Activated CD4-positive, alpha-beta T cell treated with anti-CD3 and anti-CD28 coated beads, Interleukin-2, amount 10 ng/mL, durations not matched to agents 7 days and 5 days (primary cell): Measurements from ENCODE around the gene CYP4F3. TPM values are rescaled to one million over a fixed set of nuclear protein-coding genes. Genes with fewer than 3 reads are reported as not detected.
"Not testable (repeated sequence)": the region's sequence is repeated elsewhere in the genome, so short reads cannot be mapped to it uniquely, and the experiment has no call there.

Experiments used
- CTCF ChIA-PET: fragments of 350-600 bp; sonication (Branson Sonifier 250); formaldehyde crosslinking; loops from one replicate; lab custom pipeline; 2021; ENCODE audit warnings: antibody characterized with exemption; lab: Charles Lee
- POLR2A ChIA-PET: fragments of 350-600 bp; sonication (Branson Sonifier 250); formaldehyde crosslinking; loops from one replicate; lab custom pipeline; 2021; ENCODE audit warnings: antibody characterized with exemption; lab: Charles Lee
- DNase-seq: peaks from one replicate; pipeline ENCODE4 v3.0.0-alpha.2; 2020
- H3K27ac Mint-ChIP-seq: one replicate; pipeline ENCODE4 v1.8.0; 2021; ENCODE audit warnings: mild to moderate bottlenecking, moderate library complexity, mixed read lengths
- H3K27me3 Mint-ChIP-seq: one replicate; pipeline ENCODE4 v1.8.0; 2021; ENCODE audit warnings: mixed read lengths
- H3K36me3 Mint-ChIP-seq: one replicate; pipeline ENCODE4 v1.8.0; 2021; ENCODE audit warnings: low read depth, mixed read lengths
- H3K4me1 Mint-ChIP-seq: one replicate; pipeline ENCODE4 v1.8.0; 2021; ENCODE audit warnings: mixed read lengths
- H3K4me3 Mint-ChIP-seq: one replicate; pipeline ENCODE4 v1.8.0; 2021; ENCODE audit warnings: mild to moderate bottlenecking, moderate library complexity, mixed read lengths
- H3K9me3 Mint-ChIP-seq: one replicate; pipeline ENCODE4 v1.8.0; 2021; ENCODE audit warnings: mixed read lengths
- total RNA-seq, 2 experiments: library from RNA; stranded (reverse); gene quantifications; one replicate each; pipeline ENCODE4 v1.2.3, GENCODE V29; 2021

The CYP4F3 gene
- total RNA-seq, 2 experiments from 2014 or later: 0.15 to 0.23 TPM

DNA sequence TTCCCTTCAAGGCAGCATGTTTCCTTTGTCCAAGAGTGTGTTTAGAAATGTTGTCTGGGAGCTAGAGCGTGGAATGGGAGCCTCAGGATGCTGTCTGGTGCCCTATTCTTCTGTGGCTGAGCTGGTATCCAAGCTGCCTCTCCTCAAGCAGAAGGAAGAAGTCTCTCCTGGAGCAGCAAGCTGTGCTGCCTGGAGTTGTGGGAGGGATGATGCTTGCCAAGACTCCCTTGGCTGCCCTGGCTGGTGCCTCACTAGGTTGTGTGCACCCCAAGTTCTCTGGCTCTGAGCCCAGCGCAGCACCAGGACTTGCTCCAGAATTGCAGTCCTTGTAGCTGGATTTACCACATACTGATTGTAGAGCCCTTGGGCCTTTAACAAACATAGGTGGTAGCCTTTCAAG lies 4.7 kb upstream of the CYP4F3 start:
- Mint-ChIP-seq H3K4me3 (no peak overlapping the region), H3K4me1 (peaks cover 3% of the 10 kb centered on the region), H3K9me3 (no peaks in the 10 kb centered on the region), H3K27ac (no peak overlapping the region), H3K36me3 (no peaks in the 10 kb centered on the region), H3K27me3 (peaks cover 13% of the 10 kb centered on the region)
- ChIA-PET POLR2A (no interaction called here), CTCF (interaction anchor here (0.6 to 1.1 kb wide), 2 partner anchors 28 to 510 kb away, joined by 3 read pairs; no protein-coding TSS in a partner anchor)
- no peak for DNase-seq

DNA sequence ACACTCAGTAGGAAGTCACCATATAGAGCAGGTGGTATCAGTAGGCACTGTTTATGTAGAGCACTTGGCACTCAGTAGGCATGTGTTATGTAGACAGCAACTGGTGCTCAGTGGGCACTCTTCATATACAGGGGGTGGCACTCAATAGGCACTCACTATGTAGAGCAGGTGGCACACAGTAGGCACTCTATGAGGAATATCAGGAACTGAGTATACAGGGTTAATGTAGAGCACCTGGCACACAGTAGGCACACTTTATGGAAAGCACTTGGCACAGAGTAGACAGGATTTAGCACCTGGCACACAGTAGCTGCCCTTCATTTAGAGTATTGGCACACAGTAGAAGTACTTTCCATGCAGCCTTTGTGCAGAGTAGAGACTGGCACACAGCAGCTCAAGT lies 1.1 kb upstream of the CYP4F3 start:
- no peak overlapping the region for H3K4me3 Mint-ChIP-seq
- DNase-seq: no peak
- CTCF ChIA-PET: no interaction called here
- H3K4me1 Mint-ChIP-seq: peaks cover 3% of the 10 kb centered on the region
- peaks cover 5% of the 10 kb centered on the region for H3K27me3 Mint-ChIP-seq
- POLR2A ChIA-PET: no interaction called here
- H3K27ac Mint-ChIP-seq: no peak overlapping the region
- H3K36me3 Mint-ChIP-seq: no peaks in the 10 kb centered on the region
- no peaks in the 10 kb centered on the region for H3K9me3 Mint-ChIP-seq

DNA sequence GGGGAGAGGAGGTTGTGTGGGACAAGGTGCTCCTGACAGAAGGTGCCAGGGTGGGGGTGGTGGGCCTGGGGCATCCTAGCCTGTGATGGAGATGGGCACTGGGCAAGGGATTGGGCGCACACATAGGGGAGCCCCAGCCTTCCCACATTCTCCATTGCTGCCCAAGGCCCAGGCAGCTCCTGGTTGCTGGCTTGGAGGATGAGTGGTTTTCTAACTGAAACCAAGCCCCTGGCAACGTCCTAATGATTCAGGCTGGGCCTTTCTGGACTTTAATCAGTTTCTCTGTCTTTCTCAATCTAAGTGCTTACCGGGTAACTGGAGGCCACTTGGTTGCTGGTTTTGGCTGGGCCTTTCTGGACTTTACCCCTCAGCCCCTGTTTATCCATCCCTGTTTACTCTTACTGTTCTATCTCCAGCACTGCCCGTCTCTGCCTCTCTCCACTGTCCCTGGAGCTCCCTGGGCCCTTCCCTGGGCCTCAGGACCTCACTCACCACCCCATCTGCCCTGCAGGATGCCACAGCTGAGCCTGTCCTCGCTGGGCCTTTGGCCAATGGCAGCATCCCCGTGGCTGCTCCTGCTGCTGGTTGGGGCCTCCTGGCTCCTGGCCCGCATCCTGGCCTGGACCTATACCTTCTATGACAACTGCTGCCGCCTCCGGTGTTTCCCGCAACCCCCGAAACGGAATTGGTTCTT lies 354 bp downstream of the CYP4F3 start:
- Mint-ChIP-seq H3K4me1 (peaks cover 3% of the 10 kb centered on the region), H3K9me3 (no peaks in the 10 kb centered on the region), H3K27ac (no peak overlapping the region), H3K36me3 (no peaks in the 10 kb centered on the region), H3K4me3 (no peak overlapping the region), H3K27me3 (no peaks in the 10 kb centered on the region)
- DNase-seq: no peak
- POLR2A ChIA-PET: no interaction called here
- CTCF ChIA-PET: no interaction called here

- DNase-seq: no peak
- Mint-ChIP-seq H3K36me3 (no peaks in the 10 kb centered on the region), H3K4me1 (peaks cover 3% of the 10 kb centered on the region), H3K9me3 (no peaks in the 10 kb centered on the region), H3K4me3 (no peak overlapping the region), H3K27me3 (no peaks in the 10 kb centered on the region), H3K27ac (no peak overlapping the region)
- CTCF ChIA-PET: no interaction called here
- POLR2A ChIA-PET: no interaction called here
These were observed 1.3 kb downstream of the CYP4F3 start for GRCh38 chr19:15641901-15642491.

- no peaks in the 10 kb centered on the region for H3K36me3 Mint-ChIP-seq
- H3K27me3 Mint-ChIP-seq: no peaks in the 10 kb centered on the region
- no peak overlapping the region for H3K4me3 Mint-ChIP-seq
- H3K27ac Mint-ChIP-seq: no peak overlapping the region
- peaks cover 3% of the 10 kb centered on the region for H3K4me1 Mint-ChIP-seq
- ChIA-PET CTCF (no interaction called here), POLR2A (no interaction called here)
- H3K9me3 Mint-ChIP-seq: no peaks in the 10 kb centered on the region
- DNase-seq: no peak
These were observed 2.1 kb downstream of the CYP4F3 start for GRCh38 chr19:15642807-15643206.

- CTCF ChIA-PET: no interaction called here
- peaks cover 3% of the 10 kb centered on the region for H3K4me1 Mint-ChIP-seq
- no peak overlapping the region for H3K27ac Mint-ChIP-seq
- no peaks in the 10 kb centered on the region for H3K27me3 Mint-ChIP-seq
- H3K9me3 Mint-ChIP-seq: no peaks in the 10 kb centered on the region
- POLR2A ChIA-PET: no interaction called here
- DNase-seq: no peak
- no peak overlapping the region for H3K4me3 Mint-ChIP-seq
- no peaks in the 10 kb centered on the region for H3K36me3 Mint-ChIP-seq
These were observed 2.7 kb downstream of the CYP4F3 start for GRCh38 chr19:15643387-15643786.

GRCh38 chr19:15644066-15644741 lies 3.5 kb downstream of the CYP4F3 start:
- no peaks in the 10 kb centered on the region for H3K9me3 Mint-ChIP-seq
- no peak overlapping the region for H3K27ac Mint-ChIP-seq
- peaks cover 3% of the 10 kb centered on the region for H3K4me1 Mint-ChIP-seq
- ChIA-PET CTCF (no interaction called here), POLR2A (no interaction called here)
- H3K36me3 Mint-ChIP-seq: no peaks in the 10 kb centered on the region
- no peak for DNase-seq
- H3K27me3 Mint-ChIP-seq: no peaks in the 10 kb centered on the region
- H3K4me3 Mint-ChIP-seq: no peak overlapping the region

DNA sequence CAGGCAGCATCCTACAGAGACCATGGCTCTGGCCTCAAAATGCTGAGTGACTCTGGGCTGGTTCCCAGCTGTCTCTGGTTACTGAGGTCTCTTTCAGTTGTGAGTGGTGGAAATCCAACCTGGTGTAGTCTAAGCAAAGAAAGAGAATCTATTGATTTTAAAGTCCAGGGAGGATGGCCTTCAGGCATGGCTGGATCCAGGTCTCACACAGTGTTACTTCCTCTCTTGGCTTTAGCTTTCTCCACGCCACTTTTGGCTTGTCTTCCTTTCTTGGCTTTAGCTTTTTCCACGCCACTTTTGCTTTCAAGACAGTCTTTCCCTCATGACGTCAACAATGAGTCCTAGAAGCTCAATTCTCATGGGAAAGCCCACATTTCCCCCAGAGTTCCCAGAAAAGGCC lies 4.1 kb downstream of the CYP4F3 start:
- Mint-ChIP-seq H3K27me3 (no peaks in the 10 kb centered on the region), H3K4me3 (no peak overlapping the region), H3K36me3 (no peaks in the 10 kb centered on the region), H3K4me1 (peaks cover 3% of the 10 kb centered on the region), H3K27ac (no peak overlapping the region), H3K9me3 (no peaks in the 10 kb centered on the region)
- DNase-seq: no peak
- CTCF ChIA-PET: no interaction called here
- POLR2A ChIA-PET: no interaction called here

DNA sequence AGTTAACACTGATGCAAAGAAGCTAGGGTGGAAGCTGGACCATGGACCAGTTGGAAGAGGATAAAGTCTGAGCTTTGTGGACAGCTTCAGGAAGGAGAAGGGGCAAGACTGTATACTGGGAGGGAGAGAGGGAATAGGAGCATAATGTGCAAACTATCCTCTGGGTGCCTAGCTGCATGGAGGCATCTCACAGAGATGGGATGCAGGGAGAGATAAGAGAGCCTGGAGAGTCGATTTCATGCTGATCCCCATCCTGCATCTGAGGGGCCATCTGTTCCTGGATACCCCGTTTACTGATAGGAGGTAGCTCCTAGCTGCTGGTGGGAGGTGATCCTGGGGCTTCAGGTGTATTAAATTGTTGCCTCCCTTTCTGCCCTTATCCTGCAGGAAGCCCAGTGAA lies 8.8 kb downstream of the CYP4F3 start:
- CTCF ChIA-PET: no interaction called here
- POLR2A ChIA-PET: no interaction called here
- no peak for DNase-seq
- Mint-ChIP-seq H3K4me3 (no peak overlapping the region), H3K27ac (no peak overlapping the region), H3K36me3 (no peaks in the 10 kb centered on the region), H3K9me3 (no peaks in the 10 kb centered on the region), H3K27me3 (peaks cover 13% of the 10 kb centered on the region), H3K4me1 (no peaks in the 10 kb centered on the region)

- DNase-seq, H3K36me3 Mint-ChIP-seq, CTCF ChIA-PET: not testable (repeated sequence)
These were observed 9.4 kb downstream of the CYP4F3 start for GRCh38 chr19:15650123-15650522.

DNA sequence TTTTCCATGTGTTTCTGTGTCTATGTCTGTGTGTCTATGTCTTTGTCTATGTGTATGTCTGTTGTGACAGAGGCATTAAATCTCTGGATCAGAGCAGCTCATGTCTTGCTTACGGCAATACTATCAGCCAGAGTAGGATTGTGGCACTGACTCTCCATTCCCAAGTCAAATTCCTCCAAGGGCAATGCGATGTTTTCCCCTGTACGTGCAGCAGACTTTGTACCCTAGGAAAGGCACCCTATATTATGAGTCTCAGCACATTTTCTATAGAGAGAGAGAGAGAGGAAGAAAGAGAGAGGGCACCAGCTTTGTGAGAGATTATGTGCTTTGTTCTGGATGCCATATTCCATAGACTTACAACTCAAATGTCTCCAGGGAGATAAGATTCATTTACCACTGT lies 11.1 kb downstream of the CYP4F3 start:
- ChIA-PET CTCF (no interaction called here), POLR2A (no interaction called here)
- Mint-ChIP-seq H3K36me3 (no peaks in the 10 kb centered on the region), H3K4me3 (no peak overlapping the region), H3K27ac (no peak overlapping the region), H3K27me3 (peaks cover 24% of the 10 kb centered on the region), H3K9me3 (no peaks in the 10 kb centered on the region), H3K4me1 (no peaks in the 10 kb centered on the region)
- no peak for DNase-seq

More at GRCh38 chr19:15650123-15650522, 9.4 kb downstream of the CYP4F3 start:
- H3K27me3 Mint-ChIP-seq: peaks cover 18% of the 10 kb centered on the region
- H3K4me1 Mint-ChIP-seq, H3K4me3 Mint-ChIP-seq, H3K9me3 Mint-ChIP-seq, POLR2A ChIA-PET, H3K27ac Mint-ChIP-seq: not testable (repeated sequence)

DNA sequence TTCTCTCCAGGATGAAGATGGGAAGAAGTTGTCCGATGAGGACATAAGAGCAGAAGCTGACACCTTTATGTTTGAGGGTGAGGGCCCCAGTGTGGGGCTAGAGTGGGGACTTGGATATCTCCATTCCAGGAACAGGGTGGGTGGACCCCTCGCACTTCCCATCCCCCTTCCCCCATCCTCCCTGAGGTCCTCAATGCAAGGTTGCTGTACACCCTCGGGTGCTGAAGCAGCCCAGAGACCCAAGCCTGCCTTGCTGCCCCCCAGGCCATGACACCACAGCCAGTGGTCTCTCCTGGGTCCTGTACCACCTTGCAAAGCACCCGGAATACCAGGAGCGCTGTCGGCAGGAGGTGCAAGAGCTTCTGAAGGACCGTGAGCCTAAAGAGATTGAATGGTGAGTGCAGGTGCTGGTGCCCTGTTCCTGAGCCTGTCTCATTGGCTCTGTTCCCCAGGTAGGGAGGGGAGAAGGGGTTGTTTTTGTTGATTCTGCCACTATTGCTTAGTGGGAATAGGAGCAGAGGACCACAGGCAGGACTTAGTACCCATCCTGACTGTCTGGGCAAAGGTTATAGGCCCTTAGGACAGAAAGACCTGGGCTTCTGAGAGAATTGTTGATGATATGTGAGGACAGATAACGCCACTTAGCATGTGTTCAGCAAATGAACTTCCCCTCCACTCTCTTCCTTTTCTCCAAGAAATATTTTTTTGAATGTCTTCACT lies 12.0 kb downstream of the CYP4F3 start:
- POLR2A ChIA-PET: no interaction called here
- no peak for DNase-seq
- no peaks in the 10 kb centered on the region for H3K9me3 Mint-ChIP-seq

DNA sequence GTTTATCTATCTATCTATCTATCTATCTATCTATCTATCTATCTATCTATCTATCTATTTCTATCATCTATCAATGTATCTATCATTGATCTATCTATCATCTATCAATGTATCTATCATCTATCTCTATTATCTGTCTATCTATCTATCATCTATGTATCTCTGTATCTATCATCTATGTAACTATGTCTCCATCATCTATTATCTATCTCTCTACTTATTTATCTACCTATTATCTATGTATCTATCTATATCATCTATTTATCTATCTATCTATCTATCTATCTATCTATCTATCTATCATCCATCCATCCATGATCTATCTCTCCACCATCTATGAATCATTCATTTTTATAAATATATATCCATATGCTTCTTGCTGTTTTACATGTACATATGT lies 15.8 kb downstream of the CYP4F3 start:
- Mint-ChIP-seq H3K4me1 (no peaks in the 10 kb centered on the region), H3K36me3 (no peaks in the 10 kb centered on the region), H3K27ac (no peak overlapping the region), H3K27me3 (peaks cover 27% of the 10 kb centered on the region), H3K9me3 (no peaks in the 10 kb centered on the region), H3K4me3 (no peak overlapping the region)
- DNase-seq: no peak
- ChIA-PET CTCF (no interaction called here), POLR2A (no interaction called here)

More for the DNA sequence above, 12.0 kb downstream of the CYP4F3 start:
- Mint-ChIP-seq H3K36me3 (no peaks in the 10 kb centered on the region), H3K27me3 (peaks cover 27% of the 10 kb centered on the region), H3K4me1 (no peaks in the 10 kb centered on the region), H3K27ac (no peak overlapping the region), H3K4me3 (no peak overlapping the region)
- CTCF ChIA-PET: no interaction called here
